ENCODE results near the gene LEO1. TPM values are rescaled to one million over a fixed set of nuclear protein-coding genes. Genes with fewer than 3 reads are reported as not detected.

LEO1 gene
- total and polyA plus RNA-seq, 12 donors, result 6.6 to 44.6 (median 15.0) TPM

GRCh38 chr15:52014616-52015015 is 43.0 kb upstream of the LEO1 start:
- Histone ChIP-seq H3K27ac (no peak overlapping the region), H3K27me3 (no peaks in the 10 kb centered on the region), H3K4me3 (no peak overlapping the region), H3K36me3 (replicated peaks in 1 of 2) (no peaks in the 10 kb centered on the region), H3K9me3 (replicated peaks in 1 of 3) (no peaks in the 10 kb centered on the region), H3K4me1 (replicated peaks in 1 of 2) (peaks cover 5 to 6% of the 10 kb centered on the region in 2 donors)
- intact Hi-C loops (cut with DNase I), result no loop called here
- 95 to 100% (median 98%) methylated on average over 1 of the region's 1 CpG for WGBS, 4 donors
- no peak for TF ChIP-seq CTCF (IDR thresholded peaks at IDR 0.05)
- no peak for TF ChIP-seq POLR2A (IDR thresholded peaks at IDR 0.05)
- no peak for DNase-seq

- DNase-seq, result no peak
These were observed 41.7 kb upstream of the LEO1 start for GRCh38 chr15:52013151-52013791.

GRCh38 chr15:52012210-52012609 is 40.6 kb upstream of the LEO1 start:
- intact Hi-C loops (cut with DNase I), result no loop called here
- Histone ChIP-seq H3K9me3 (replicated peaks in 1 of 3) (no peaks in the 10 kb centered on the region), H3K27me3 (no peaks in the 10 kb centered on the region), H3K4me1 (replicated peaks in 1 of 2) (no peaks in the 10 kb centered on the region), H3K4me3 (no peak overlapping the region), H3K27ac (no peak overlapping the region), H3K36me3 (replicated peaks in 1 of 2) (no peaks in the 10 kb centered on the region)
- WGBS, 4 donors, result 66 to 85% (median 71%) methylated on average over 2 of the region's 2 CpGs
- TF ChIP-seq CTCF (IDR thresholded peaks at IDR 0.05), result no peak
- no peak for TF ChIP-seq POLR2A (IDR thresholded peaks at IDR 0.05)
- DNase-seq, result no peak

More at GRCh38 chr15:52013151-52013791, 41.7 kb upstream of the LEO1 start:
- 78 to 91% (median 85%) methylated on average over 3 of the region's 3 CpGs for WGBS, 4 donors
- Histone ChIP-seq H3K36me3 (replicated peaks in 1 of 2) (no peaks in the 10 kb centered on the region), H3K9me3 (replicated peaks in 1 of 3) (no peaks in the 10 kb centered on the region), H3K4me1 (replicated peaks in 1 of 2) (peaks cover 0 to under 1% of the 10 kb centered on the region in 2 donors), H3K27me3 (no peaks in the 10 kb centered on the region), H3K4me3 (no peak overlapping the region), H3K27ac (no peak overlapping the region)
- intact Hi-C loops (cut with DNase I), result no loop called here
- TF ChIP-seq POLR2A (IDR thresholded peaks at IDR 0.05) (no peak), CTCF (IDR thresholded peaks at IDR 0.05) (no peak)

- no peaks in the 10 kb centered on the region for H3K36me3 ChIP-seq (replicated peaks in 1 of 2)
- TF ChIP-seq CTCF (IDR thresholded peaks at IDR 0.05) (no peak), POLR2A (IDR thresholded peaks at IDR 0.05) (no peak)
- H3K4me3 ChIP-seq, result no peak overlapping the region
- intact Hi-C loops (cut with DNase I), result no loop called here
- DNase-seq, result no peak
- no peaks in the 10 kb centered on the region for H3K9me3 ChIP-seq (replicated peaks in 1 of 3)
- WGBS, 4 donors, result 58 to 74% (median 62%) methylated on average over 3 of the region's 3 CpGs
- no peaks in the 10 kb centered on the region for H3K4me1 ChIP-seq (replicated peaks in 1 of 2)
- H3K27me3 ChIP-seq, result no peaks in the 10 kb centered on the region
- peak overlapping the region in 1 of 5 donors; percentile 0 for H3K27ac ChIP-seq
These were observed 40.1 kb upstream of the LEO1 start for GRCh38 chr15:52011711-52012144.

Data from adrenal gland (tissue), 12 donors.